GM19193 (cell line): ENCODE measurements around the gene GCA.

Experiments used
- POLR2A ChIP-seq: IDR thresholded peaks from 4 replicates; pipeline ENCODE4 v1.6.1; 2011; ENCODE audit not compliant: insufficient read depth, insufficient read length; ENCODE audit errors: extremely low read depth

GCA gene

DNA sequence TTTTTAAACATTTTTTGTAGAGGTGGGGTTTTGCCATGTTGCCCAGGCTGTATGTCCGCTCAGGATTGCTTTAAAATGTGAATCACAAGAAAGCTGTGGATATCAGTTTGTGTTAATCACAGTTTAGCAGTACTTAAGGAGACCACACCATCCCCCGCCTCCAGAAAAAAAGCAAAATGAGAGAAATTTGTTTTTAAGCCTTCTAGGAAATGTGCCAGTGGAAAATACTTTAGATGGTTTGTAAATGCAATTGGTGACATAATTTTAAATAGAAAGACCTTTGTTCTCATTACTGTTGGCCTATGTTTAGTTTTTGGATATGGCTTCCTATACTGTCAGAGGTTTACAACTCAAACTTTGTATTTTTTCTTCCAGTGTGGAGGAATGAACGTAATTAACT lies 27.0 kb downstream of the GCA start:
- no peak for TF ChIP-seq POLR2A

DNA sequence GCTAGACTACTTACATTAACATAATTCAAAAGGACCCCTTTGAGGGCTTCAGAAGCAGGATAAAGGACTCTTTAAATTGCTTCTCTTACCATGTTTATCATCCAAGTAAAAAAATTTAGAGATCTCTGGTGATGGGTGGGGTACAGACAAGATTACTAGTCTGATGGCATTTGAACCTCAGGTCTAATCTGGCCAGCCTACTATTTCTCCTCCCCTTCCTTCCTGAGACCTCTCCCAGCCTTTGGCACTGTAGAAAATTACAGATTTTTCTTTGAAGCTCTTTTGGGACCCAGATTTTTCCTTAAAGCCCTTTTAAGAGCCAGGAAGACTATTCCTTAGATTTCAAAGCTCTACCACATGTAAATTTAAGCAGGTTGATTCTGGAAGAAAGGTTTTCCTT lies 28.9 kb downstream of the GCA start:
- TF ChIP-seq POLR2A: no peak

DNA sequence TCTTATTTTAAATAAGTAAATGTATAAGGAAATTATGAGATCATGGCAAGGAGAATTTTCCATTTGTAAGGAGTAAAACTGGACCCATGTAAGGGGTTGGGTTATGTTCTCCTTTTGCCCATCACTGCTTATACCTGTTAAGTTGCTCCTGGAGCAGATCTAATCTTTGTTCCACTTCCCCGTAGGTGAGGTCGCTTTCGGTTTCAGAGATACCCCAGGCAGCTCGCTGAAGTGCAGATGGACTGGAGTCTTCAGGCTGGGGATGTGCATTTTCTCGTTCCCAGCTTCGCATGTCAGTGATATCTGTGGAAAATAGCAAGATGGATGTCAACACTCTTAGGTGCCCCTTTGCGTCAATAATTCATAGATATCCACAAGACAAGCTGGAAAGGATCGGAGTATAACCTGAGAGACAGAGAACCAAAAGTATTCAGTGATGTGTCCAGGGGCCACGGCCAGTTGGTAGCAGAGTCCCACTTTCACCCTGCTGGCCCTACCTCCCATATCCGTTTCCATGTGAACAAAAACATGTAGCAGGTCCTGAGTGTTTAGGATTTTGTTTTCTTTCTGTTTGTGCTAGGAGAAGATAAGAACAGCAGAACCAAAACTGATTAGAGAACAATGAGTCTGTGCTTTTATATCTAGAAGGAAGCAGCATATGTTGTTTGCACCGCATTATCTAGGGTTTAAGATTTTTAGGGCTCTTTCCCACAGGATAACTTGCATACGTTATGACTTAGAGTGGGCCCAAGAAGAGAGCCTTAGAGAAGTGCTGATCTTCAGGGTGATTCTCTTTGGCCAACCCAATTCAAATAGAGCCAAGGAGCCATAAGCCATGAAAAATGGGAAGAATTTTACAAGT lies 36.0 kb downstream of the GCA start:
- TF ChIP-seq POLR2A: no peak

DNA sequence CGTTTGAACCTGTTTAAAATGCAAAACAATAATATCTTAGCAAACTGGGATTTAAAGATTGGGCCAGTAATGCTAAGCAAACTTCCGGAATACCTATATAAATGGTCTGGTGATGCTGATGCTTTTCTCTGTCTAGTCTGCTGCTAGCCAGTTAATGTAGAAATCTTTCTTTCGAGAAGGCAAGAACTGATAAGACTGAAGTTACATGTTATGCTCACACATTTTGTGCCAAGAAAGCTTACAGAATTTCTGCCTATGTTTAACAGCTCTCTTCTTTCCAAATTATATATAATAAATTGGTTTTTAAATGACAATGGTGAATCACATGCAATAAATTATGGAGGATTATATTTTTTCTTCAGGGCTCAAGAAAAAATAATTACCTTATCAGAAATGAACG lies 37.9 kb downstream of the GCA start:
- no peak for TF ChIP-seq POLR2A

DNA sequence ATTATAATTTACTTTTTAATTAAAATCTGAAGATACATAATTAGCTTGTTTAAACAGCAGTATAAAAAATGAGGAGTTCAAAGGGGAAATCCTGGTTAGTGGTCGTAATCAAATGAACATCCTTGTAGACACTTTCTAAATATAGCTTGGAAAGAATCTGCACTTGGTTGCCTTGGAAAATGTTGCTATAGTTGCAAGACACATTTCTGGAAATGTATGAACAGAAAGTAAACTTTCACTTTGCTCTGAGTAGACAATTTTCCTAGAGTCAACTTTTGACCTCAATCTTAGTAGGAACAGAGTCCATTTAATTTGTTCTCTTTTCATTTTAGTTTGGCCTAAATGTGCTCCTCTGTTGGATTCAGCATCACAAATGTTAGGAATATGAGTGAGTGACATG lies 38.3 kb downstream of the GCA start:
- no peak for TF ChIP-seq POLR2A

DNA sequence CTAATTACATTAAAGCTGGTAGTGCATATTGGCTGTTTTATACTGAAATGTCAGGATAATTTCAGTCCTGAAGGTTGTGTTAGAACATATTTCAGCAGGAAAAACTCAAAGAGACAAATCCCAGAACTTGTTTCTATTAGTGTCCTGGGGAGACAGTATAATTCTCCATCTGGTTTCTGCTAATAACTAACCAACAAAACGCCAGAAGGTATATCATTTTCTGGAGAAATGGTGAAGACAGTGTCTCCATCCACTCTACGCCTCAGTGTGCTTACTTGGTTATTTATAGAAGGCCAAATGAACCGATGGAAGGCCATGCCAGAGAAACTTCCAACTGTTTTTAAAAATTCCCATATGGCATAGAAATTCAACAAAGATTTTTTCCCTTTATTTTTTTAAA lies 41.6 kb downstream of the GCA start:
- TF ChIP-seq POLR2A: no peak

DNA sequence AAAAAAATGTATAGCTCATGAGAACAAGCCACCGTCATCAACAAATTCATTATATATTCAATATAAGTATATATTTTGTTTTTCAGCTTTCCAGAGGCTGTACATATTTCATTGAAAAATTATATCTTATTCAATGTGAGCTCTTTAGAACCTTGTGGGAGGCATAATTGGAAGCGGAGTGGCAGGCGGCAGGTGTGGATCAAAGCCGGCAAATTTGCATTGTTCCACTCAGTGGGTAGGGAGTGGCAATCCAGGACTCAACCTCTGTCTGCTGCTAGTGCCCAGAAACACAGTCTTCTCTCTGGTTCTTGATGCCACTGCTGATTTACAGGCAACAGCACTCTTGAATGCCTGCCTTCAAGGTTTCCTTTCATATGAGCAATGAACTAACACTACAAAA lies 46.9 kb downstream of the GCA start:
- TF ChIP-seq POLR2A: no peak

DNA sequence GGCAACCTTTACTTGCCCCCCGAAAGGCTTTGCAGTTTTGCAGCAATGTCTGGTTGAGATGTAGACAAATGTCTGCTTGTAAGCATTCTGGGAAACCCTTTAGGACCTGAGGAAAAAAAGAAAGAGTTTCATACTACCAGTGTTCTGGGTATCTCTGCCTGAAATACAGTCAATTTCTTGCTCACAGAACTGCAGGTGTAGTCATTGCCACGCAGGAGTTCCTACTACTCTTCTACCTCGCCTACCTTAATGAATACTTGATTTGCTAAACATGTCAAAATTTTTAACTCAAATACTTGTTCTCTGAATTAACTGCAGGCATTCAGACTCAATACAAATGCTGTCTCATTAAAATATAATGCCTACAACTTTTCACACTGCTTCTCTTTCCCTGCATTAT lies 56.4 kb downstream of the GCA start:
- TF ChIP-seq POLR2A: no peak

DNA sequence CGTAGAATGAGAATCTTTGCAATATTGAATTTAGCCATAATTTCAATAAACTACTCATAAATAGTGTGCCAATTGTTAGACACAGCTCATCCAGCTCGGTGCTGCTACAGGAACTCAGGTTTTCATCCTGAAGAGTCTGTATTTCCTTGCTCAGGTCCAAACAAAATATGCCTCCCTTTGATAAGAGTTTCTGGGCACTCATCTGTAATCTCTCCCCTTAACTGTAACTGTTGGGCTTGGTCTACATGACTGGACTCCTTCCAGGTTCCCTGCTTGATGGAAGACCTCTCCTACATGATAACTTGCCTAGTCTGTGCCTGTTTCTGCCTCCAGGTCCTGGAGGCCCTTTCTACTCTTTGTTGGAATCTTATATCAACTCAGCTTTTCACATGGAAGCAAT lies 57.9 kb downstream of the GCA start:
- TF ChIP-seq POLR2A: no peak

DNA sequence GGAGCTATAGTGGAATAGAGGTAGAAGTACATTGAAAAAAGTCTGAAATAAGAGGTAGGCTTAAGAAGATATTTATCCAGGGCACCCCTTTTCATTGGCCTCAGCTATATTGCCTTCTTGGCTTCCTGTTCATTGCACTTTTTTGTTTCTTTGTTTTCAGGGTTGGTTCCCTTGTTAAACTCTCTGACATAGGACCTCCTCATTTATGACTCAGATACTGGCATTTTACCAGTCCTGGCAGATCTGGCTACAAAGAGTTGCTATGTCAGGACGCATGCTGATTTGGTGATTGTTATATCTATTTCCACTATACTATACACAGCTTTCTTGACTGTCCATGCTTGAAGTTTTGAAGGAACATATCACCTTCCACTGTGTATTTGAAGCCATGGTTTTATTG lies 60.0 kb downstream of the GCA start:
- TF ChIP-seq POLR2A: no peak
